ENCODE measurements around the gene OR52B6. TPM values are rescaled to one million over a fixed set of nuclear protein-coding genes. Genes with fewer than 3 reads are reported as not detected.

OR52B6 gene
- total and polyA plus RNA-seq, 2 experiments from 2014 or later: not detected

GRCh38 chr11:5550440-5551095 lies 30.1 kb upstream of the OR52B6 start:
- Histone ChIP-seq H3K4me3 (no peak overlapping the region), H3K4me1 (ENCODE audit: insufficient read depth) (peaks cover 14% of the 10 kb centered on the region; the same call in 1 of the 2 replicates), H3K9me2 (ENCODE audit: insufficient read depth) (no peaks in the 10 kb centered on the region), H3K36me3 (ENCODE audit: low read depth) (no peaks in the 10 kb centered on the region), H4K20me1 (ENCODE audit: insufficient read depth) (no peaks in the 10 kb centered on the region), H3K9me3 (ENCODE audit: low read depth) (no peaks in the 10 kb centered on the region), H3K27ac (no peak overlapping the region), H3K4me2 (ENCODE audit: unreplicated experiment) (peak overlapping the region; percentile 34), H2AFZ (no peak overlapping the region), H3K9ac (no peak overlapping the region), H3F3A (ENCODE audit: insufficient read depth) (no peaks in the 10 kb centered on the region), H3K79me2 (ENCODE audit: insufficient read depth) (no peaks in the 10 kb centered on the region), H3K27me3 (replicated peaks; ENCODE audit: insufficient read depth) (no peaks in the 10 kb centered on the region)
- peak; percentile 87 for DNase-seq
- WGBS, 2 experiments (ENCODE audit: low coverage in 1 of 2, low lambda C conversion rate in 2 of 2, missing lambda C conversion rate in 2 of 2): 36 to 37% methylated on average over 5 of the region's 5 CpGs
- in situ Hi-C loops (cut with MboI): no loop called here
- TF ChIP-seq EZH2 (IDR thresholded peaks at IDR 0.05; ENCODE audit: insufficient read depth, poor library complexity, severe bottlenecking) (no peak), EZH2phosphoT487 (IDR thresholded peaks at IDR 0.05; ENCODE audit: insufficient read depth, low read depth) (no peak)

GRCh38 chr11:5553343-5553742 lies 27.3 kb upstream of the OR52B6 start:
- in situ Hi-C loops (cut with MboI): no loop called here
- Histone ChIP-seq H3K4me2 (ENCODE audit: unreplicated experiment) (no peak overlapping the region), H3K4me3 (no peak overlapping the region), H3K9ac (no peak overlapping the region), H3K36me3 (ENCODE audit: low read depth) (no peaks in the 10 kb centered on the region), H3K27me3 (replicated peaks; ENCODE audit: insufficient read depth) (no peaks in the 10 kb centered on the region), H3K9me3 (ENCODE audit: low read depth) (no peaks in the 10 kb centered on the region), H3K27ac (no peak overlapping the region), H3K9me2 (ENCODE audit: insufficient read depth) (no peaks in the 10 kb centered on the region), H4K20me1 (ENCODE audit: insufficient read depth) (no peaks in the 10 kb centered on the region), H3K4me1 (ENCODE audit: insufficient read depth) (peaks cover 14% of the 10 kb centered on the region; the same call in 1 of the 2 replicates), H3F3A (ENCODE audit: insufficient read depth) (no peaks in the 10 kb centered on the region), H3K79me2 (ENCODE audit: insufficient read depth) (no peaks in the 10 kb centered on the region), H2AFZ (no peak overlapping the region)
- TF ChIP-seq EZH2phosphoT487 (IDR thresholded peaks at IDR 0.05; ENCODE audit: insufficient read depth, low read depth): no peak
- no peak for TF ChIP-seq EZH2 (IDR thresholded peaks at IDR 0.05; ENCODE audit: insufficient read depth, poor library complexity, severe bottlenecking)
- DNase-seq: peak; percentile 29

GRCh38 chr11:5556596-5557188 lies 24.0 kb upstream of the OR52B6 start:
- 70 to 72% methylated on average over 3 of the region's 3 CpGs for WGBS, 2 experiments (ENCODE audit: low coverage in 1 of 2, low lambda C conversion rate in 2 of 2, missing lambda C conversion rate in 2 of 2)
- DNase-seq: no peak

GRCh38 chr11:5557751-5558150 lies 22.9 kb upstream of the OR52B6 start:
- H3K9me3 ChIP-seq (ENCODE audit: low read depth): no peaks in the 10 kb centered on the region
- no peak overlapping the region for H3K9ac ChIP-seq
- no peaks in the 10 kb centered on the region for H3K27me3 ChIP-seq (replicated peaks; ENCODE audit: insufficient read depth)
- H3K27ac ChIP-seq: no peak overlapping the region
- in situ Hi-C loops (cut with MboI): no loop called here
- H4K20me1 ChIP-seq (ENCODE audit: insufficient read depth): no peaks in the 10 kb centered on the region
- H2AFZ ChIP-seq: no peak overlapping the region
- H3K4me1 ChIP-seq (ENCODE audit: insufficient read depth): no peaks in the 10 kb centered on the region
- DNase-seq: no peak
- no peak overlapping the region for H3K4me2 ChIP-seq (ENCODE audit: unreplicated experiment)
- H3K4me3 ChIP-seq: no peak overlapping the region
- no peaks in the 10 kb centered on the region for H3K79me2 ChIP-seq (ENCODE audit: insufficient read depth)
- WGBS, 2 experiments (ENCODE audit: low coverage in 1 of 2, low lambda C conversion rate in 2 of 2, missing lambda C conversion rate in 2 of 2): 58 to 64% methylated on average over 3 of the region's 3 CpGs
- no peaks in the 10 kb centered on the region for H3K9me2 ChIP-seq (ENCODE audit: insufficient read depth)
- no peaks in the 10 kb centered on the region for H3K36me3 ChIP-seq (ENCODE audit: low read depth)
- no peaks in the 10 kb centered on the region for H3F3A ChIP-seq (ENCODE audit: insufficient read depth)
- TF ChIP-seq EZH2 (IDR thresholded peaks at IDR 0.05; ENCODE audit: insufficient read depth, poor library complexity, severe bottlenecking) (no peak), EZH2phosphoT487 (IDR thresholded peaks at IDR 0.05; ENCODE audit: insufficient read depth, low read depth) (no peak)

More at GRCh38 chr11:5556596-5557188, 24.0 kb upstream of the OR52B6 start:
- H3K9me2 ChIP-seq (ENCODE audit: insufficient read depth): no peaks in the 10 kb centered on the region
- no peaks in the 10 kb centered on the region for H3K4me1 ChIP-seq (ENCODE audit: insufficient read depth)
- in situ Hi-C loops (cut with MboI): no loop called here
- H3K36me3 ChIP-seq (ENCODE audit: low read depth): no peaks in the 10 kb centered on the region
- no peaks in the 10 kb centered on the region for H3K27me3 ChIP-seq (replicated peaks; ENCODE audit: insufficient read depth)
- no peak overlapping the region for H3K4me3 ChIP-seq
- no peaks in the 10 kb centered on the region for H4K20me1 ChIP-seq (ENCODE audit: insufficient read depth)
- no peaks in the 10 kb centered on the region for H3K79me2 ChIP-seq (ENCODE audit: insufficient read depth)
- H3K27ac ChIP-seq: no peak overlapping the region
- TF ChIP-seq EZH2 (IDR thresholded peaks at IDR 0.05; ENCODE audit: insufficient read depth, poor library complexity, severe bottlenecking): no peak
- H3K9me3 ChIP-seq (ENCODE audit: low read depth): no peaks in the 10 kb centered on the region
- no peak overlapping the region for H3K4me2 ChIP-seq (ENCODE audit: unreplicated experiment)
- no peak overlapping the region for H3K9ac ChIP-seq
- H2AFZ ChIP-seq: no peak overlapping the region
- H3F3A ChIP-seq (ENCODE audit: insufficient read depth): no peaks in the 10 kb centered on the region

Measured in GM23248 (cell line).